CD4-positive, alpha-beta T cell treated with Interleukin-17A for 1 hour (primary cell): ENCODE measurements around the gene TRPM3.
"Not testable (repeated sequence)": the region's sequence is repeated elsewhere in the genome, so short reads cannot be mapped to it uniquely, and the experiment has no call there.

Experiments
- DNase-seq: peaks from one replicate; pipeline ENCODE4 v3.0.0-alpha.2; 2020

TRPM3 gene

DNA sequence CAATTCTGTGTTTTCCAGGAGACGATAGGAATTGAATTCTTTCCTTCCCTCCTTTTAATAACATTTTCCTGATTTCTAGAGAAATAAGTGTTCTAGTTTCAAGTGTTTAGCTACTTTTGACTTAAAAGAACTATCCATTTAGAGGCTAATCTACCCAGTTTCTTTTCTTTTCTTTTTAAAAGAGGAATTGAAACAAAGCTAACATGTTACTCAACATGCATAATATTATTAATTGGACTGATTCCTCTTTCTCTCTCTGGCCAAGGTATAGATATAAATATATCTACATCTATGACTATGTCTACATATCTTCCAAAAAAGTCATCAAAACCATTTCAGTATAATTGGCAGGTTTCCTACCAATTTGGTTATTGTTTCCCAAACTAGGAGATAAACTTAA is 309.8 kb downstream of the TRPM3 start:
- DNase-seq, result no peak

DNA sequence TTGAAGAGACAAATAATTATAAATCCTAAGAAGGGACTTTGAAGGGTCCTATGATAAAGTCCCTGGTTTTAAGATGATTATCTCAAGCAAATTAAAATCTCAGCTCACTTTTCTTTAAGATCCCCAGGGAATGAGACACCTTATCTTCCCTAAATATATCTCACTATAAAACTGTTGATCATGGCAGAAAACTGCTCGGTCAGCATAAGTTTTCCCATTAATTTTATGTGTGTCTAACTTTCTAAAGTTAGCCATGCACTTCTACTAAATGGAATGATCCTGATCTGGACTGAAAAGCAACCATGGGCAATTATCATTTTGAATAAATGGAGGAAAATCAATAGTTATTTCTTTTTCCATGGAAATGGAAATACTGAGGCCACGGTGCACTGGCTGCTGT is 314.5 kb downstream of the TRPM3 start:
- DNase-seq, result no peak

DNA sequence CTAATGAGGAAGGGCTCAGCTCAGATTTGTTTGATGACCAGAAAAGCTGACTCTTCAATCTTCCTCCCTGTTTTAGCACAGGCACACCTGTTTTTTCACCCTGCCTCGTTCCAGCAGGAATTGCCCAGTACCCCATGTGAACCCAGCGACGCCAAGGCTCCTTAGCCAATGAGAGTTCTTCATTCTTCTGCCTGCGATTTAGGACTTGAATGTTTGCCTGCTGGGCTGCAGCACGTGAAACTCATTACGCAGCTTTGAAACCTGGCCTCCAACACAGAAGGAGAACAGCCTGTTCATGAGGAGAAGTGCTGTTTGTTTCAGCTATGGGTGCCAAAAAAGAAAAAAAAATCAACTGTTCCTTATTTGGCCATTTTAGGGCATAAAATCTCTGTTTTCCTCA is 315.5 kb downstream of the TRPM3 start:
- DNase-seq, result no peak

DNA sequence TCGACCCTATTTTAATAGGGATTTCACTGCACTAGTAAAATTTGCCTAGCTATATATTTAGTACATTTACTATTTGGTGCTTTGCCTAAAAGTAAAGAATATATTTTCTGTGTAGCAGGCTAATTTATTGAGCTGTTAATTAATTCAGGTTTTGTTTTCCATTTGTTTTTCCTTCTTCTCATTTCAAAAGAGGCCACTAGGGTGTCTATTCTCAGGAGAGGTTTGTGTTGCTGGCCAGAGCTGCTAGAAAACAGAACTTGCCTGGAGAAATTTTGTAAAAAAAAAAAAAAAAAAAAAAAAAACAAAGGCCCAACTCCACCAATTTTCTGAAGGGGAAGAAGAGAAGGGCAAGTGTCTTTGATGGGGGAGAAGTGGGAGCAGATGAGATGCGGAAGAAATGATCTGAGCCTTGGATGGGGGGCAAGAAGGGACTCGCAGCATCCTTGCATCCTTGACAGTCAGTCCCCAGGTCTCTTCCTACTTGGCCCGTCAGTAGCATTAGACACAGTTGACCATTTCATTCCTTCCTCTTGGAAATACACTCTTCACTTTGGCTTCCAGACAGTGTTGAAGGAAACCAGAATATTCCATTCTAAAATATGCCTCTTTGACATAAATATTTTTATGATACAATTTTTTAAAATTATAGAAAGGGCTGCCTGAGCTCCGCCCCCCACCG is 318.5 kb downstream of the TRPM3 start:
- DNase-seq, result no peak

DNA sequence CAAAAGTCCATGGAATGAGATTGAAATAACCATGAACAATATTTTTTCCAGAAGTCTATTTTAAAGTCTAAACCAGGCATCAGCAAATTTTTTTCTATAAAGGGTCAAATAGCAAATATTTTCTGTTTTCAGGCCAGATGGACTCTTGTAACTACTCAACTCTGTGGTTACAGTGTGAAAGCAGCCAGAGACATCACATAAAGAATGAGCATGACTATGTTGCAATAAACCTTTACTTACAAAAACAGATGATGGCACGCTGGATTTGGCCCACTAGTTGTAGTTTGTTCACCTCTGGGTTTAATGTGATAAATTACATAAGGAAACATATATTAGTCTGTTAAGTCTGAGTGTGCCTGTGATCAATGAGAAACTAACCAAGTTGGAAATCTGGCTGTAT is 319.2 kb downstream of the TRPM3 start:
- no peak for DNase-seq

DNA sequence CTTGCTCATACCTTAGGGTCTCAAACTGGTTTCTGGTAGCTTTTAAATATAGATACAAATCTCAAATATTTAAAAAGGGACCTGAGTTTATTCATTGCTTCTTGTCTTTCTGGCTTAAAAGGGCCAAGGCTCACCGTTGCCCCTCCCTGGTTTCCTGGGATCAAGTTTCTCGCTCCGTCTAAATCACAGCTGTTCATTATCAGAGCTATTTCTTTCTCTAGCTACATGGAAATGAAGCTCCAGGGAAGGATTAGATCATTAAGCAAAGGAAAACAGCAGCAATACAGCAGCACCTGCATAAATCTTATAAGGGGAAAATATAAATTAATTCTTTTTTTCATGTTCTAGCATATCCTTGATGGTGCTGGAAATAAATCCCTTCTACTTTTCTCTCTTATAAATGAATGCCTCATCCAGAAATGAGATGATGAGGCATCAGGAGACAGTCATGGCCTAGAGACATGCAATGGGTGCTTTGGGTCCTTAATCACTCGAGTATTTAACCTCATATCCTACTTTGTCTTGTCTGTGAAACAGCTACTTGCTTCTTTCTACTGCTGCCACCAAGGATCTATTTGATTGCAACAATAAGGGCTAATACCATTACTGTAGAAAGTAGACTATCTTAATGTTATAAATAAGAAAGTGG is 320.1 kb downstream of the TRPM3 start:
- no peak for DNase-seq

DNA sequence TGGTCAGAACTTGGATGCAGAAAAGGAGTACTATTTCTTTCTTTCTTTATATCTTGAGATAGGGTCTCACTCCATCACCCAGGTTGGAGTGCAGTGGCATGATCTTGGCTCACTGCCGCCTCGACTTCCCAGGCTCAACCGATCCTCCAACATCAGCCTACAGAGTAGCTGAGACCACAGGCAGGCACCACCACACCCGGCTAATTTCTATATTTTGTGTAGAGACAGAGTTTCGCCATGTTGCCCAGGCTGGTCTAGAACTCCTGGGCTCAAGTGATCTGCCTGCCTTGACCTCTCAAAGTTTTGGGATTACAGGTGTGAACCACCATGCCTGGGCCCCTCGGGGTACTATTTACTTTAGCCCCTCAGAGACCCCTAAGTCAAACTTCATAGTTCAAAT is 323.4 kb downstream of the TRPM3 start:
- no peak for DNase-seq

DNA sequence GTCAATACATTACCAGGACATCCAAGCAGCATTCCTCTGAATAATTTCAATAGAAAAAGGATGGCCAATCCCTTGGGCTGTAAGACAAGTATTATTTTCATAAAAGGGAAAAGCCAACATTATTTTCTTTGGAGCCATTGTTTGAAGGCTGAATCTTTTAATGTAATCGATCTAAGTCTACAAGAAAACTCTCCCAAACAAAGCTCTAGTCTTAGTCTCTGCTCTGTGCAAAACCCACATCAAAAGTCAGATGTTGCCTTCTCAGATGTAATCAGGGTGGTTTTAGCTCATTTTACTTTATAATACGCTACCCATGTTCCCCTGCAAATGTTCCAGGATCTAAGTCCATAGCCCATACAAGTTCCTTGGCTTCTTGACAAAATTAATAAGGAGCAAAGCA is 325.6 kb downstream of the TRPM3 start:
- no peak for DNase-seq

DNA sequence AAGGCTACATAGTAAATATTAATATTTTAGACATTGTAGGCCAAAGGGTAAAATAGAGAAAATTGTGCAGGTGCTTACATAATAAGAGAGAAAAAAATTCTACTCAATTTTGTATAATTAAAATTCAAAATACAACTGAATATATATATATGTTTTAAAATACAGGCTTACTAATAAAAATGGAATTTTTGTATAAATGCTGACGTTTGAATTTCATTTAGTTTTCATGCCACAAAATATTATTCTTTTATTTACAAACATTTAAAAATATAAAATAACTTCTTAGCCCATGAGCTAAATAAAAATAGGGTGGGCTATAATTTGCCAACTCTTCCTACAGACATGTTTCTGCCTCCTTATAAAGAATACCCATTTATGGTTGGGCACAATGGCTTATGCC is 328.6 kb downstream of the TRPM3 start:
- DNase-seq, result no peak

DNA sequence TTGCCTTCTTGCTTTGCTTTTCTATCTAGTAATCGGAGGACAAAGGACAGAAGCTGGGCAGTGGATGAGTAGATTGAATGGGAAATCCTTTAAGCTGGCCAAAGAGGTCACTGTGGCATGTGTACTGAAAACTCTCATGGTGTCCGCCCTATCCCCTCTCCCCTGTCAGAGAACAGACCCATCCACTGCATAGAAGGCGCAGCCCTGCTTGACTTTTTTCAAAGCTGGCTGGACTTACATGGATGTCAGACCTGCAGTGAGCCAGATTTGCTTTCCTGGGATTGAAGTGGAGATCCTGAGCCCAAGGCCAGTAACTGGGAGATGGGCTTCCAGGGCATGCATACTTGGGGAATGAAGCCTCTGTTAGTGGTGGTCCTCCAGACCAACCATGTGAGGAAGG is 329.5 kb downstream of the TRPM3 start:
- DNase-seq, result no peak

DNA sequence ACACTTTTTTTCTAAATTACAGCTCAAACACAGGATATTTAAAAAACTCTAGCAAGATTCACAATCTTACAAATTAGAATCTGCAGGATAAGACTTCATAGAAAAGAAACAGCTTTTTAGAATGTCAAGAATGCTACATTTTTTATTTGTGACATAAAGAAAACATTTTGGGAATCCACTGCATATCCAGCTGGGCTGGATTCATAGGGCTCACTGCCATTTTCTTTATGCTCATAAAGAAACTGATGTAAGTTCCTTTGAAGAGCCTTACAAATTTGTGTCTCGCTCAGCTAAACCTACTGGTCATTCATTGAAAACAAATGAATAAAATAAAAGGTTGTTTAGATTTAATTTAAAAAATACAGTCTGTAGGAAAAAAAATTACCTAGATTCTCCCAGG is 332.3 kb downstream of the TRPM3 start:
- no peak for DNase-seq

DNA sequence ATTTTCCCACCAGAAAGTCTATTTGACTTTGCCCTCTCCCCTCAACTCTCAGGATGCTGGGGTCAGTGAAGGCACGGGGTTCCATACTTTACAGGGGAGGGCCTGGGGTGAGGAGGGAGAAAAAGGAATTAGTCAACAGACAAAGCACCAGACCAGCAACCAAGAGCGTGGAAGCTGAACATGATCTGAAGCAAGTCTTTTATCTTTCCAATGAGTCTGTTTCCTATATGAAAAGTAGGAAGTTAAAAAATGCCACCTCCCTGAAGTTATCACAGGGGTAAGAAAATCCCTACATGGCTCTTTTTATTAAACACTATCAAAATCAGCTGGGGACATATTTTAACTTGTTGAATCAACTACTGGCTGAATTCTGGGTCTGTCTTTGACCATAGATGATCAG is 337.0 kb downstream of the TRPM3 start:
- no peak for DNase-seq

DNA sequence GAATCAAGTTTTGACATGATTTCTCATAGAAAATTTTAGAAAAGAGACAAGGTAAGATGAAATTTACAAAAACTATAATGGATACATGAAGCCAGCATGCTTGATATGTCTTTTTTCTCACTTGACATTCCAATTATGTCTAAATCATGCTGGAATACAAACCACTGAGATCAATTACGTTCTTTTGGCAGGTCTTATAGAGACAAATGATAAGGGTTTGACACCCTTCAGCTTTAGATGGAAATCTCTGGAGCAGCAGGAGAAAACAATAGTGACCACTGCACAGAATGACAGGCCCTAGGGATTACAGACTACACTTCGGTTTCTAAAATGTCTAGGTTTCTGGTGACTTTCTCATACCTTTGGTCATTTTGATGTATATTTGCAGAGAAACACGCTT is 342.9 kb downstream of the TRPM3 start:
- no peak for DNase-seq

DNA sequence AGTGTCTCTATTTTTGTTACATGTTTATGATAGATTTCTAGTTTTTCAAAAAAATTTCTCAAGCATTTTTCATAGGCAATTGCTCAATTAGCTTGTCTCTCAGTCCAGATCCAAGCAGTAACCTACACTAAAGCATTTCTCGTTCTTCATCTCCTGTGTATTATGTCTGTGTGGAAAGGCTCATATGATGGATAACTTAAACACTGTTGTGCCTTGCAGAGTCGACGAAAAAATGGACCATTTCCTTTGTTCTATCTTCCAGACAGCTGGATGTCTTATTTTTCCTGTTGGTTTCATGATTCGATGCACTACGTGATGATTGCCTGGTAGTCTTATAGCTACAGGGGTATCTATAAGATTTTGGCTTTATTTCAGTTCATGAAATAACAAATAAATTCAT is 347.8 kb downstream of the TRPM3 start:
- no peak for DNase-seq

DNA sequence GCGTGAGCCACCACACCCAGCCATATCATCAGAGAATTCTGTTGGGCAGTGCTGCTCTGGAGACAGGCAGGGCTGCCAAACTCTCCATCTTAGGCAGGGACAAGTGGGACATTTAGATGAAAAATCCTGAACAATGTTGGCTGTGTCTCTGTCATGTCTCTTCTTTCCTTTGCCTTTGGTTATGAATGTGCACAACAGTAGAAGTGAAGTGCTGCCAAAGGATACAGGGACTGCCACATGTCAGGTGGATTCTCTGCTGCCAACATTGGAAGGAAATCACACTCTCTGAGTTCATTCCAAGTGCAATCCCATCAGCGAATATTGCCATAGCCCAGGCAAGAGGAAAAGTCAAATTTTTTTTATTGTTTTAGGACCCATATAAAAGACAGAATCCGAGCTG is 348.8 kb downstream of the TRPM3 start:
- DNase-seq, result no peak

DNA sequence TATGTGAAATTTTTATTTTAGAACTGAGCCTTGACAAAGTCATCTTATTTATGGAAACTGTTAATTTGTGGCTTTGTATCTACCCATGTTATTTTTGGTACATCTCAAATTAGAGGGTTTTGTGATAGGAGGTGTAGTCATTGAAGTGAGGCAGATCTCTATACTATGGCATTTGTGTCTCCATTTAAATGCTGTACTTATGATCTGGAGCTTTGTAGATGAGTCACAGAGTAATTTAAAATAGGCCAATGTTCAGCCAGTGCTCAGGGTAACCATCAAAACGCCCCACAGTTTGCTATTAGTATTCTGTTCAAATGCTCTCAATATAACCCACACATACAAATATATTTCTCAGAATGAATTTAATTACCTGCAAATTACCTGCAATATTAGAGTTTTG is 355.5 kb downstream of the TRPM3 start:
- no peak for DNase-seq

DNA sequence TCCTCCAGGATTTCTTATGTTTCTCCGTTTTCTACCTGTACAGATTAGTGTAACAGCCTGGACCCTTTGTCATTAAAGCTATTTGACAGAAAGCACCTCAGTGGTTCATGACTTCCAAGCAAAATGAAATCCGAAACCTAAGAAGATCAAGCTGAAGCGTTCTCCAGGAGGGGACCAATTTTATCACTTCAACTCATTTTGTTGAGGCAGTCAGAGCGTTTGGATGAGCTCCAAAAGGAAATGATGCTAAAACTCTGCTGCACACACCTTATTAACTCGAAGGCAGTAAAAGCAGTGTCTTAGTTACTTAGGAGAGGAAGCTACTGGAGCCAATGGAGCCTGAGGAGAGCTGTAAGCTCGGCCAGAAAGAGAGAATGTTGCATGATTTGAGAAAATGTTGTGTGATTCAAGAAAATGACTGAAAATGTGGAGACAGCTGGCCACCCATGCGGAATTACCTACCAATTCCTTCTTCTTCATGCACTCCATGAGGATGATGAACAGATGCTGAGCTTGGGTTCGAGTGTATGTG is 360.2 kb downstream of the TRPM3 start:
- DNase-seq, result no peak

DNA sequence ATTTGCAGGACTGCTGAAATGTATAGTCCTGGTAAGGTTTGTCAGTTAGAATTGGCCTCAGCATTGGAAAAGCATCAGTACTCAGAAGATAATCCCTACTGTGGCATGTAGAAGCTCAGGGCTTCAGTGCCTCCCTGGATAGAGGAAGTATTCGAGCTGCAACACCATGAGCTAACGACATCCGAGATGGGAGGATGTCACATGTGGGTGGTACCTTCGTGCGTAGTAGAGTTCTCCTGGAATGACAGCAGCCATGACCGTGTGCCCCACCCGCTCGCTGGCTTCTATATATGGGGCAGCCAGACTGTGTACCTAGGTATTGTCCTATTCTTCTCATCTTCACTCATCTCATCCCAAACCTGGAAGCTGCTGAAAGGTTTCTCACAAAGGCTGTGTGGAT is 361.2 kb downstream of the TRPM3 start:
- no peak for DNase-seq

DNA sequence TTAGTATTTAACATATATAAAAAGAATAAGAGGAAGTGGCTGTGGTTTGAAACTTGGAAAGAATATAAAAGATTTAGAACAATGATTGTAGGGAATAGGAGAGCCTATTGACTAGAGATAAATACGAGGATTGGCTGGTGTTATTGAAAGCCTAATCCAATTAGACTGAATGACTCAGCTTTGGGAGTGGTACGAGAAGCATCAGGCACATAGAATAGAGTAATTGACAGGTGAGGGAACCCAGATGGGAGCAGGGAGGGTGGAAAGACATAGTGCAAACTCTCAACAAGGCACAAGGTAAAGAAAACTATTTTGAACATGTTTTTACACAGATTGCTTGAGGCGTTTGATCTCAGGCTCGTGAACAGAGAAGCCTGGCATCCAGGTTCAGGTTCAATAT is 368.1 kb downstream of the TRPM3 start:
- DNase-seq, result no peak

DNA sequence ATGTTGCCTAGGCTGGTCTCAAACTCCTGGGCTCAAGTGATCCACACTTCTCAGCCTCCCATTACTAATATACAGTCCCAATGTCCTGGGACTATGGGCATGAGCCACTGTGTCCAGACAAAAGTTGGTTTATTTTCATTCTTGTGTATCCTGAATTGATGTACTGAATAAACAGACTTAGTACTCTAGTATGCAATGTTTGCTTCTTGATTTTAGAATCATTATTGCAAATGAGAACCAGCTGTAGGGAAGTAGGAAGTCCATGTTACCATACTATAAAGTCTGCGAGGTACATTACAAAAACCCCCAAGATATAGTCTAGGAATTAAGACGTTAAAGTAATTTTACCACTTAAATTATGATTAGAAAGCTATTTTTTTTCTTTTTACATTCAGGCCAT is 372.4 kb downstream of the TRPM3 start:
- DNase-seq, result no peak

DNA sequence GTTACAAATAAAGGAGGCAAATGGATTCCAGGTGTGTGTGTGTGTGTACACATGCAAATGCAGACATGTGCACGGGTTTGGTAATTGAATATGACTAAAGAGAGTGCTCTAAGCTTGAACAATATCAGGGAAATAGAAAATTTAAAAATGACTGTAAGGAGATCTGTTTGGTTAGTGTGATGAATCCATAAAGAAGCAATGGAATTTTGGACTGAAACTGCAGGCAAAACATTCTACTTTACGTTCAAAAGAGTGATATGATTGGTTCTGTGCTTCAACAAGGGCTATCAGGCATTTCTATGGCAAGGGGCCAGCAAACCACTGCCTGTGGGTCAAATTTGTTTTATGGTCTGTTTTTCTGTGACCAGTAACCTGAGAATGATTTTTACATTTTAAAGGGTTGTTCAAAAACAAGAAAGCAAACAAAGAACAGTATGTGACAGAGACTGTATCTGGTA is 374.1 kb downstream of the TRPM3 start:
- no peak for DNase-seq

DNA sequence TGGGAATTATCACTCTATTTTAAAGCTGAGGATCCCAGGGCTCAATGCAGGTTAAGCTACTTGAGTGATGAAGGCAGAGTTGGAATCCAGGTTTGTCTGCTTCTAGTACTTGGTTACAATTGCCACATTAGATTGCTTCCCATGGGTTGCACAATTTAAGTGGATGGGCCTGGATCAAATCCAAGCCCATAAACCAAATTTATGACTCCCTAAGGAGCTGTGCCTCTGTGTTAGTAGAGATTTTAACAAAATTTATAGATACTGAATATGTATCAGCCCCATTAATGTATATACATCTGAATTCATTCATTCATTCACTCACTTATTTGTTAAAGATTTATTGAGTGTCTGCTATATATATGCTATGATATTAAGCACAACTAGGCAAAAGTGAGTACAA is 374.7 kb downstream of the TRPM3 start:
- no peak for DNase-seq

DNA sequence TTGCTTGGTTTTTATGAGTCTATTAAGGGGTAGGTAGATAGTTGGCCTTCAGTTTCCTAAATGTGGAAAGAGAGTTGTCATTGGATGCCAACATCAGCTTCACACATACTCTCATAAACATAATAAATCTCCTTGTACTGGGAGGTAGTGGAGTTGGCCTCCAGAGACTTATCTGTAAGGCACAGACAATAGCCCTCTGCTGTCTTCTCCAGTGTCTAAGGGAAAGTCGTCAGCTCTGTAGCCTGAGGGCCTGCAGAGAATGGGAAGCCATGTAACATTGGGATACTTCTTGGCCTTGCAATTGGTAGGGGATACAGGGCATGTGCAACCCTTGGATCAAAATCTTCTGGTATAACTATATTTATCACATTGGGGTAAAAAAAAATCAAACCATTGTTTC is 375.1 kb downstream of the TRPM3 start:
- no peak for DNase-seq

DNA sequence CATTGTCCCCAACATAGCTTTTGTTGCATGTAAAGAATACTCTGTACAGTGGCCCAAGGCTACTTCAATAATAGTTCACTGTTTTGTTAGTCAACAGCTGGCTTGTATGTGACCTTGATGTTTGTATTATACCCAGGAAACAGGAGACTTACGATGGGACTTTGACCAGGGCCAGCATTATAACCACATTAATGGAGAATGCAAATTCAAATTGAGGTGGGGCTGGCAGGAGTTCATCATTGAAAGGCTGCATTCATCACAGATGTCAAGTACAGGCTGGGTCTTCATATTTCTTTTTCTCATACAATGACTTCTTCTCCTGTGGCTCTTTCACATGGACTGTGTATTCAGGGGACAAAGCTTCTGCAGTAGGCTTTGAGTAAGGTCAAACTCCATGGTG is 396.6 kb downstream of the TRPM3 start:
- not testable (repeated sequence) for DNase-seq

DNA sequence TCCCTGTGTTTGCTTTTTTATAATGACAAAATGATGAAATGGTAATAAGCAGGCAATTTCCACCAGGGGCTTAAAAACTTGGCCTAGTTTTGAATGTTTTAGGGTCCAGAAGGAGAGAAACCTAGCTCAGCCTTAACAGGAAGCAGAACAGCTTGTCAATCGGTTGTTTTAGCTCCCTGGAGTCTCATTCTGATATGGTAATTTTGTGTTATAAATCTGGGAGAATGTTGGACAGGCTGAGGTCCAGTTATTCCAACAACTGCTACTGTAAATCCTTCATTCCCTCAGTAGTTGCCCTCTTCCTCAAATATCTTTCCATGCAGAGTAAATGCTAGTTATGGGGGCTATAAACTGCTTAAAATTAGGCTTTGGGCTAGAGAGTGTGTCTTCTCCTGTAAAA is 397.4 kb downstream of the TRPM3 start:
- DNase-seq, result not testable (repeated sequence)
